Measurements from ENCODE around the gene OR10H5.

Gene OR10H5

GRCh38 chr19:15850385-15850784 lies 62.9 kb downstream of the OR10H5 start:
- DNase-seq = no peak

All from CD4-positive, alpha-beta T cell treated with Interleukin-21 for 1 hour (primary cell).